HG03342 (cell line): ENCODE data around the gene GNL3L.
"Not testable (repeated sequence)": the region's sequence is repeated elsewhere in the genome, so short reads cannot be mapped to it uniquely, and the experiment has no call there.

ENCODE experiments used
- ATAC-seq: cut with Tn5 transposase; IDR thresholded peaks from one replicate; pipeline ENCODE4 v1.9.1; 2021; ENCODE audit warnings: mild to moderate bottlenecking, moderate library complexity; ENCODE audit not compliant: unreplicated experiment

Gene GNL3L

DNA sequence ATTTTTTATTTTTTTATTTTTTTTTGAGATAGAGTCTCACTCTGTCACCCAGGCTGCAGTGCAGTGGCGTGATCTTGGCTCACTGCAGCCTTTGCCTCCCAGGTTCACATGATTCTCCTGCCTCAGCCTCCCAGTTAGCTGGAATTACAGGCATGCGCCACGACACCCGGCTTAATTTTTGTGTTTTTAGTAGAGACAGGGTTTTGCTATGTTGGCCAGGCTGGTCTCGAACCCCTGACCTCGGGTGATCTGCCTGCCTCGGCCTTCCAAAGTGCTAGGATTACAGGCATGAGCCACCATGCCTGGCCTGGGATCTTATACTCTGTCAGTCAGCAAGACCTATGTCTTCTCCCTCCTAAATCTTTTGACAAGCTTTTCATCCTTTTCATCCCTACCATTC is 25.0 kb downstream of the GNL3L start:
- ATAC-seq, result not testable (repeated sequence)

DNA sequence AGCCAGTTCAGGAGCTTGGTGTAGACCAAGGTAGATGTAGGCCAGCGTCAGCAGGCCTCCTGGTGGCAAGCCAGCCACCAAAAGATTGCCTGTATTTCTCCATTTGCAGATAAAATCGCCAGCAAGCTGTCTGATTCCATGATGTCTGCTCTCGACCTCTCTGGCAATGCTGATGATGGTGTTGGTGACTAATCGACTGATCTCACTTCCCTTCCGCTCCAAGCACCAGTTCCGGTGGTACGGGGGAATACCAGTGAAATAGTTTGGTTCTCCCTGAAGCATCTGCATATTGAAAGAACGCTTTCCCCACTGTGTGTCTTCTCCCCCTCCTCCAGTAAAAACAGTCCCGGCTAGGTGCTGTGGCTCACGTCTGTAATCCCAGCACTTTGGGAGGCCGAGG is 30.4 kb downstream of the GNL3L start:
- no peak for ATAC-seq

DNA sequence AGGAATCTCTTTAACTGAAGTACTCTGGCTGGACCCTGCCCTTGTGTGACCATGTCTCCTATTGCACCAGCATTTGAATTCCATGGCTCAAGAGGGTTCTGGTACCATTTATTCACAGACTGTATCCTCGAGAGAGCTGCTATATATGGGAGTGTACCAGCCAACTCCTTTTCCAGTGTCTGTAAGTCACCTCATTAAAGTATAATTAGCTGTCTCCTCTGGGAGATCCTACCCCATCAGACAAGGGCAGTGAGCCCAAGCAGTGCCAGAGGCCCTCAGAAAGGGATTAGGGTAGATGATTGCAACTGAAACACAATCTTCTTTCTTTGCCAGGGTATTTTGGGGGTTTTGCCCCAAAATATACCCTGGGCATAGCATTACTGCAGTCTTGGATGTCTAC is 31.6 kb downstream of the GNL3L start:
- no peak for ATAC-seq

DNA sequence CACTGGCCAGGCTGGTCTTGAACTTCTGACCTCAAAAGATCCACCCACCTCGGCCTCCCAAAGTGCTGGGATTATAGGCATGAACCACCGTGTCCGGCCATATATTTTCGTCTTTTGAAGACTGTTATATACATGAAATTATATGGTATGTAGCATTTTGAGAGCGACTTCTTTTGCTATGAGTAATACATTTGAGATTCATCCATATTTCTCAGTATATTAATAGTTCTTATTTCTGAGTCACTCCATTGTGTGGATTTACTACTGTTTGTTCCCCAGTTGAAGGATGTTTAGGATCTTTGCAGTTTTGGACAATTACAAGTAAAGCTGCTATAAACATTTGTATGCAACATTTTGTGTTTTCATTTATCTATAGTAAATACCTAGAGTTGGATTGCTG is 34.9 kb downstream of the GNL3L start:
- ATAC-seq, result no peak

DNA sequence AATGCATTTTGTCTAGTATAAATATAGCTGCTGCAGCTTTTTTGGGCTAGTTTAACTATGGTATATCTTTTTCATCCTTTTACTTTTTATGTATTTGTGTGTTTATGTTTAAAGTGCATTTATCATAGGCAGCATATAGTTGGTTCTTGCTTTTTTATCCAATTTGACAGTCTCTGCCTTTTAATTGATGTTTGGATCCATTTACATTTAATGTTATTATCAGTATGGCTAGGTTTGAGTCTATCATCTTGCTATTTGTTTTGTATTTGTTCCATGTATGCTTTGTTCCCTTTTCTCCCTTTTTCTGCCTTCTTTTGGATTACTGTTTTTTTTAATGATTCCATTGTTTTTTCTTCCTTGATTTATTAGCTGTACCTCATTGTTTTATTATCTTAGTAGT is 40.3 kb downstream of the GNL3L start:
- no peak for ATAC-seq

DNA sequence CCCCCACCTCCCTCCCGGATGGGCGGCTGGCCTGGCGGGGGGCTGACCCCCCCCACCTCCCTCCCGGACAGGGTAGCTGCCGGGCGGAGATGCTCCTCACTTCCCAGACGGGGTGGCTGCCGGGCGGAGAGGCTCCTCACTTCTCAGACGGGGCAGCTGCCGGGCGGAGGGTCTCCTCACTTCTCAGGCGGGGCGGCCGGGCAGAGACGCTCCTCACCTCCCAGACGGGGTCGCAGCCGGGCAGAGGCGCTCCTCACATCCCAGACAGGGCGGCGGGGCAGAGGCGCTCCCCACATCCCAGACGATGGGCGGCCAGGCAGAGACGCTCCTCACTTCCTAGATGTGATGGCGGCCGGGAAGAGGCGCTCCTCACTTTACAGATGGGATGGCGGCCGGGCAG is 42.6 kb downstream of the GNL3L start:
- ATAC-seq, result not testable (repeated sequence)

DNA sequence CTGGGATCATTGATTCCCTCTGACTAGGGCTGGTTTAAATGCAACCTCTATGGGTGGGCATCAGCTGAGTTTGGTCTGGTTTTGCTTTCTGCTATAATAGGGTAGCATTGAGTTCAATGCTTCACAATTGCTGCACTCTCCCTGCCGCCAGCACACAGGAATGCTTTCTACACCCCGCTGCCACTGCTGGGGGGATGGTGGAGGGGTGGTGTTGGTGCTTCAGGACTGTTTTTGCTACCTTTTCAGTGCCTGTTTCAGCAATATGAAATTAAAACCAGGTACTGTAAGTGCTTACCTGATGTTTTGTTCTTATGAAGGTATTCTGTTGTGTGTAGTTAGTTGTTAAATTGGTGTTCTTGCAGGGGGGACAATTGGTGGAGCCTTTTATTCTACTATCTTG is 67.7 kb downstream of the GNL3L start:
- ATAC-seq, result no peak

DNA sequence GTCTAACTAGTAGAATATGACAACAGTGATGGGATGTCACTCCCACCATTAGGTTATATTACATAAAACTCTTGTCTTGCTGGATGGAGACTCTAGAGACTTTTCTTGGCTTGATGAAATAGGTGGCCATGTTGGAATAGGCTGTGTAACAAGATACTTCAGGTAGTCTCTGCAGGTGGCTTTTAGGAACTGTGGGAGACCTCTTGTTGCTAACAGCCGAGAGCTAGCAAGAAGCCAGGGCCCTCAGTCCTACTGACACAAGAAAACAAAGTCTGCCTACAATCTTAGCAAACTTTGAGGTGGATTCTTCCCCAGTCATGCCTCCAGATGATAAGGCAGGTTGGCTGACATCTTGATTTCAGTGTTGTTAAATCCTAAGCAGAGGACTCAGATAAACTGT is 72.5 kb downstream of the GNL3L start:
- no peak for ATAC-seq
